GM12865 (cell line): ENCODE measurements around the gene DNAAF1.

ENCODE experiments used
- DNase-seq: peaks from one replicate; pipeline ENCODE4 v3.0.0; 2010; ENCODE audit warnings: low read depth
- H3K4me3 ChIP-seq: 2 replicates; pipeline ENCODE4 v1.5.1; 2011; ENCODE audit warnings: mild to moderate bottlenecking, low read depth, low read length, control low read depth
- CTCF ChIP-seq: IDR thresholded peaks from 2 replicates; pipeline ENCODE4 v1.5.1; 2011; ENCODE audit warnings: low read length, control low read depth, low read depth, inconsistent platforms; ENCODE audit not compliant: insufficient read depth; ENCODE audit errors: missing control alignments

The DNAAF1 gene

GRCh38 chr16:84180519-84181140, 35.5 kb downstream of the DNAAF1 start:
- no peak for TF ChIP-seq CTCF
- no peak overlapping the region for H3K4me3 ChIP-seq
- DNase-seq, result no peak

DNA sequence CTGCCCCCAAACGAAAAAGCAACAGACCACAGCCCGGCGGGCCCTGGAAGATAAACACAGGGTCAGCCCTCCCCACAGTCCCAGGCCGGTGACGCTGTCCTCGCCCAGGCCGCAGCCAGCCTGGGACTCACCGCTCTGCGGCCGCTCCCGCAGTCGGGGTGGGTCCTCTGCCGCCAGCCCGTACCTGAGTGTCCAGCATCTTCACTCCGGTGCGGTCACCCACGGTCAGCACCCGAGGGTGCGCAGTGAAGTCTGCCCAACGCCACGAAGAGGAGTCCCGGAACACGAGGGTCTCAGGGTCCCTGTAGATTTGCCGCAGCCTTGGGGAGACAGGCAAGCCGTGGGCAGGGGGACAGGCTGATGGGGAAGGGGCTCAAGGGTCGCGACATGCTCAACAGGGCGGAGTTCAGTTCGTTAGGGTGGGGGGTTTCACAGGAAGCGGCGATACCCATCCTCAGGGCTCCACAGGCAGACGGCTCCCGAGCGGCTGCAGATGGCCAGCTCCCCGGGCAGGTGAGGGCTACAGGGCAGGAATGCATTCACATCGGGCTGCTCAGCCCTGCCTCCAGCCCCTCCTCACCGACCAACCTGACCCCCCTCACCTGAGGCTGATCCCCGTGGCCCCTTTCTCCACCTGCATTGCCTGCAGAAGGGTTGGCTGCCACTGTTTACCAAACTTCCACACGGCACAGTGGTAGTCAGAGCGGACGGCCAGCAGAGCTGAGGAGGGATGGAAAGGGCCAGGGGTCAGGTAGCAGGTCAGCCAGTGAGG, 36.2 kb downstream of the DNAAF1 start:
- no peak overlapping the region for H3K4me3 ChIP-seq
- TF ChIP-seq CTCF, result no peak
- DNase-seq, result no peak

DNA sequence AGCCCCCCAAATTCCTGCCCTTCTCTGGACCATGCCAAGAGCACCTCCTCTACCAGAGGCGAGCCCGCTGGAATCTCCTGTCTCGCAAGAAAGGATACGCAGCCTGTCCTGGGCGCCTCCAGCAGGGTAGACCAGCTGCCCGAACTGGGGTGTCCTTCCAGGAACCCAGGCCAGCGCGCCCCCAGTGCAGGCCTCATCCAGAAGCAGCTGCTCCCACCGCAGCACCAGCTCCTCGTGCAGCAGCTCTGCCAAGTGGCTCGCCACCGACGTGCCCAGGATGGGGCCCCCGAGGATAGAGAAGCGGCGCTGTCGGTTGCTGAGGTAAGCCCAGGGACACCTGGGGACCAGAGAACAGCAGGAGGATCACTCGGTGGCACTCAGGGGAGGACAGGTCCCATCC, 37.0 kb downstream of the DNAAF1 start:
- TF ChIP-seq CTCF, result no peak
- H3K4me3 ChIP-seq, result no peak overlapping the region
- no peak for DNase-seq

GRCh38 chr16:84182680-84183571, 37.8 kb downstream of the DNAAF1 start:
- DNase-seq, result no peak
- H3K4me3 ChIP-seq, result no peak overlapping the region
- TF ChIP-seq CTCF, result no peak

GRCh38 chr16:84183572-84183875, 38.4 kb downstream of the DNAAF1 start:
- H3K4me3 ChIP-seq, result no peak overlapping the region
- DNase-seq, result no peak
- no peak for TF ChIP-seq CTCF

GRCh38 chr16:84183911-84184591, 38.9 kb downstream of the DNAAF1 start:
- no peak overlapping the region for H3K4me3 ChIP-seq
- no peak for TF ChIP-seq CTCF
- no peak for DNase-seq
